Calu3 (cell line): ENCODE measurements around the gene GPR17. TPM values are rescaled to one million over a fixed set of nuclear protein-coding genes. Genes with fewer than 3 reads are reported as not detected.

ENCODE experiments used
- BruUV-seq: library from RNA; stranded (reverse); fragments of 400-500 nt; replicated peaks from 2 replicates; lab custom pipeline; 2021; lab: Mats Ljungman, UMichigan
- CTCF ChIA-PET: fragments of 300-600 bp; sonication (Branson Sonifier 250); formaldehyde crosslinking; loops from one replicate; lab custom pipeline; 2022; ENCODE audit warnings: antibody characterized with exemption; lab: Charles Lee
- DNase-seq: peaks from one replicate; pipeline ENCODE4 v3.0.0; 2022
- H3K27ac Mint-ChIP-seq: one replicate; pipeline ENCODE4 v1.8.0; 2022; ENCODE audit warnings: mixed read lengths; ENCODE audit not compliant: unreplicated experiment
- H3K27me3 Mint-ChIP-seq: one replicate; pipeline ENCODE4 v1.8.0; 2022; ENCODE audit warnings: mixed read lengths; ENCODE audit not compliant: unreplicated experiment
- H3K36me3 Mint-ChIP-seq: one replicate; pipeline ENCODE4 v1.8.0; 2022; ENCODE audit warnings: mild to moderate bottlenecking, moderate library complexity, mixed read lengths; ENCODE audit not compliant: insufficient read depth, unreplicated experiment
- H3K4me1 Mint-ChIP-seq: one replicate; pipeline ENCODE4 v1.8.0; 2022; ENCODE audit warnings: mild to moderate bottlenecking, low read depth, mixed read lengths; ENCODE audit not compliant: unreplicated experiment
- H3K4me3 Mint-ChIP-seq: one replicate; pipeline ENCODE4 v1.8.0; 2022; ENCODE audit warnings: mild to moderate bottlenecking, low read depth, moderate library complexity, mixed read lengths; ENCODE audit not compliant: unreplicated experiment
- H3K9me3 Mint-ChIP-seq: one replicate; pipeline ENCODE4 v1.8.0; 2022; ENCODE audit warnings: low read depth, mixed read lengths; ENCODE audit not compliant: unreplicated experiment
- CTCF ChIP-seq: fragments of 200-600 bp; IDR thresholded peaks from one replicate; pipeline ENCODE4 v1.8.0; 2022; ENCODE audit warnings: antibody characterized with exemption; ENCODE audit not compliant: unreplicated experiment
- intact Hi-C: fragments of 100-400 bp; cut with micrococcal nuclease; formaldehyde crosslinking; loops from one replicate; pipeline ENCODE4 v1.10.0; 2022; ENCODE audit not compliant: unreplicated experiment
- total RNA-seq: library from RNA; stranded (reverse); gene quantifications from 2 replicates; pipeline ENCODE4 v1.2.3, GENCODE V29; 2022

GPR17 gene
- total RNA-seq, 1 experiment from 2014 or later, result not detected

GRCh38 chr2:127619203-127619590 is 26.8 kb upstream of the GPR17 start:
- TF ChIP-seq CTCF, result no peak
- Mint-ChIP-seq H3K27ac (no peak overlapping the region), H3K9me3 (no peaks in the 10 kb centered on the region), H3K36me3 (no peaks in the 10 kb centered on the region), H3K4me1 (no peaks in the 10 kb centered on the region), H3K27me3 (peaks cover 59% of the 10 kb centered on the region), H3K4me3 (no peak overlapping the region)
- DNase-seq, result no peak
- intact Hi-C loops, result no loop called here
- CTCF ChIA-PET, result interaction anchor here (0.7 kb wide), 1 partner anchor 19 kb away, joined by 4 read pairs; no protein-coding TSS in a partner anchor
- no TSS peak for BruUV-seq

- H3K4me3 Mint-ChIP-seq, result no peak overlapping the region
- H3K9me3 Mint-ChIP-seq, result no peaks in the 10 kb centered on the region
- CTCF ChIA-PET, result no interaction called here
- BruUV-seq, result no TSS peak
- peaks cover 50% of the 10 kb centered on the region for H3K27me3 Mint-ChIP-seq
- no peaks in the 10 kb centered on the region for H3K36me3 Mint-ChIP-seq
- H3K4me1 Mint-ChIP-seq, result no peaks in the 10 kb centered on the region
- DNase-seq, result no peak
- H3K27ac Mint-ChIP-seq, result no peak overlapping the region
- intact Hi-C loops, result no loop called here
- no peak for TF ChIP-seq CTCF
Observed at GRCh38 chr2:127619877-127620705, 25.9 kb upstream of the GPR17 start.

GRCh38 chr2:127620866-127621265 is 25.1 kb upstream of the GPR17 start:
- H3K4me1 Mint-ChIP-seq, result no peaks in the 10 kb centered on the region
- TF ChIP-seq CTCF, result no peak

GRCh38 chr2:127621981-127622431 is 23.9 kb upstream of the GPR17 start:
- Mint-ChIP-seq H3K4me3 (no peak overlapping the region), H3K27me3 (peaks cover 44% of the 10 kb centered on the region), H3K4me1 (no peaks in the 10 kb centered on the region), H3K36me3 (no peaks in the 10 kb centered on the region), H3K27ac (no peak overlapping the region), H3K9me3 (no peaks in the 10 kb centered on the region)
- CTCF ChIA-PET, result no interaction called here
- DNase-seq, result no peak
- no peak for TF ChIP-seq CTCF
- intact Hi-C loops, result no loop called here
- BruUV-seq, result no TSS peak

More at GRCh38 chr2:127620866-127621265, 25.1 kb upstream of the GPR17 start:
- CTCF ChIA-PET, result interaction anchor here (0.7 kb wide), 2 partner anchors 45 to 82 kb away, joined by 3 to 4 read pairs; no protein-coding TSS in a partner anchor
- H3K27me3 Mint-ChIP-seq, result peaks cover 48% of the 10 kb centered on the region
- H3K36me3 Mint-ChIP-seq, result no peaks in the 10 kb centered on the region
- BruUV-seq, result no TSS peak
- H3K27ac Mint-ChIP-seq, result no peak overlapping the region
- H3K9me3 Mint-ChIP-seq, result no peaks in the 10 kb centered on the region
- no peak overlapping the region for H3K4me3 Mint-ChIP-seq
- intact Hi-C loops, result no loop called here
- no peak for DNase-seq
